GM12878 (cell line): ENCODE results near the gene EFCAB13. TPM values are rescaled to one million over a fixed set of nuclear protein-coding genes. Genes with fewer than 3 reads are reported as not detected.

Experiments
- E4F1 ChIP-seq: fragments of 450-650 bp; IDR thresholded peaks from 2 replicates; pipeline ENCODE4 v1.6.1; 2018; ENCODE audit warnings: borderline replicate concordance, mild to moderate bottlenecking; ENCODE audit not compliant: partially characterized antibody
- IRF3 ChIP-seq: fragments of 450-650 bp; IDR thresholded peaks from 2 replicates; pipeline ENCODE4 v1.6.1; 2014; ENCODE audit warnings: mild to moderate bottlenecking
- POU2F2 ChIP-seq: IDR thresholded peaks from 3 replicates; pipeline ENCODE4 v1.6.1; 2011; ENCODE audit warnings: low read depth, mild to moderate bottlenecking, low read length, borderline replicate concordance
- RB1 ChIP-seq: fragments of 450-650 bp; formaldehyde crosslinking; IDR thresholded peaks from 2 replicates; pipeline ENCODE4 v1.6.1; 2017; ENCODE audit warnings: mild to moderate bottlenecking, borderline replicate concordance
- WRNIP1 ChIP-seq: IDR thresholded peaks from 2 replicates; pipeline ENCODE4 v1.6.1; 2011; ENCODE audit warnings: low read depth, low read length, improper control_type of control experiment, borderline replicate concordance
- polyA plus RNA-seq, 11 experiments: library from polyadenylated mRNA; depleted of rRNA in 4 of 11; unstranded in 6 of 11; stranded (reverse) in 5 of 11; fragments of >200 nt; fragmentation: Nextera tagmentation in 4 of 11; fragmentation: Illumina TruSeq in 1 of 11; extraction: Ambion mirVana in 4 of 11; extraction: Trizol in 1 of 11; gene quantifications; 1 replicate in 1 of 11; 2 replicates in 10 of 11; pipeline versions ENCODE4 v1.2.1 to v1.2.3, GENCODE V29; 2011 to 2016; ENCODE audit warnings: inconsistent platforms in 2 of 11, missing spikeins in 2 of 11, low read depth in 1 of 11
- total RNA-seq, 4 experiments: library from RNA; depleted of rRNA in 3 of 4; stranded (reverse); fragments of >200 nt in 3 of 4; fragmentation: Illumina TruSeq in 1 of 4; extraction: Trizol in 1 of 4; gene quantifications; 2 replicates each; pipeline versions ENCODE4 v1.2.1 to v1.2.3, GENCODE V29; 2013 to 2021
- TF ChIP-seq, protein P1 (sequence below): fragments of 450-650 bp; IDR thresholded peaks from 2 replicates; pipeline ENCODE4 v1.6.1; 2017; ENCODE audit warnings: mild to moderate bottlenecking, moderate library complexity

The EFCAB13 gene
- total and polyA plus RNA-seq, 10 of the 15 experiments (the other 5 are each of a cell fraction or from before 2014, with no cell fraction given), result 0.90 to 8.7 (median 5.0) TPM

DNA sequence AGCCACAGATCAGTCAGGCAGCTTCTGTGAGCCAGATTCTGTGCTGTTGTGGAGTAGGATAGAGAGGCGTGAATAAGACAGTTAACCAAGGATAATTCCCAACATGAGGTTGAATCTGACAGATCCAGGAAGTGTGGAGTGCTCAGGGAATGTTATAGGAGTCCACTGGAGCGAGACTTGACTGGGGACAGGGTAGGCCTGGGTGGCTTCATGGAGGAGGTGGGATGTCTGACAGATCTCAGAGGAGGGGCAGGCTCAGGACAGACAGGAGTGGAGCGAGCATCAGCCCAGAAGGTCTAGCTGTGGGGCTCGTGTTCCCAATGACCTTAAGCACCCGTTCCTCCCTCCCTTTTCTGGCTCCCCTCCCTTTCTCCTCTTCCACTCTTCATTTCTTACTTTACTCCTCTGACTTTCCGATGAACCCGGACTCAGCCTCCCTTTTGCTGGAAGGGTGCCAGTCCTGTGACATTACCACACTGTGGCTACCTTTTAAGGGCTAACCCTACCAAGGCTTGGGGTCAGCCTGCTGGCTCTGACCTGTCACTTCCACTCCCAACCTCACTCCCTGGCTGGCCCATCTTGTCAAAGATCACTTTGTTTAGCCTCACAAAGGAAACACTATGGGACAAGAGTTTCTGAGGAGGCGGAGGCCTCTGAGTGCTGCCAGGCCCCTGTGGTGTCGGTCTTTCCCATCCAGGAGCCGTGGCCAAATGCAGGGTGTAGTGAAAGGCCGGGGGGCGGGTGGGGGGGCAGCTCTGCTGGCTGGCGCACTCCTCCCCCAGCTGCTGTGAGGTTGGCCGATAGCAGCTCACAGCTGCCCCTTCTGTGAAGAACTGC lies 28.5 kb upstream of the EFCAB13 start (continued):
- TF ChIP-seq, protein P1, sequence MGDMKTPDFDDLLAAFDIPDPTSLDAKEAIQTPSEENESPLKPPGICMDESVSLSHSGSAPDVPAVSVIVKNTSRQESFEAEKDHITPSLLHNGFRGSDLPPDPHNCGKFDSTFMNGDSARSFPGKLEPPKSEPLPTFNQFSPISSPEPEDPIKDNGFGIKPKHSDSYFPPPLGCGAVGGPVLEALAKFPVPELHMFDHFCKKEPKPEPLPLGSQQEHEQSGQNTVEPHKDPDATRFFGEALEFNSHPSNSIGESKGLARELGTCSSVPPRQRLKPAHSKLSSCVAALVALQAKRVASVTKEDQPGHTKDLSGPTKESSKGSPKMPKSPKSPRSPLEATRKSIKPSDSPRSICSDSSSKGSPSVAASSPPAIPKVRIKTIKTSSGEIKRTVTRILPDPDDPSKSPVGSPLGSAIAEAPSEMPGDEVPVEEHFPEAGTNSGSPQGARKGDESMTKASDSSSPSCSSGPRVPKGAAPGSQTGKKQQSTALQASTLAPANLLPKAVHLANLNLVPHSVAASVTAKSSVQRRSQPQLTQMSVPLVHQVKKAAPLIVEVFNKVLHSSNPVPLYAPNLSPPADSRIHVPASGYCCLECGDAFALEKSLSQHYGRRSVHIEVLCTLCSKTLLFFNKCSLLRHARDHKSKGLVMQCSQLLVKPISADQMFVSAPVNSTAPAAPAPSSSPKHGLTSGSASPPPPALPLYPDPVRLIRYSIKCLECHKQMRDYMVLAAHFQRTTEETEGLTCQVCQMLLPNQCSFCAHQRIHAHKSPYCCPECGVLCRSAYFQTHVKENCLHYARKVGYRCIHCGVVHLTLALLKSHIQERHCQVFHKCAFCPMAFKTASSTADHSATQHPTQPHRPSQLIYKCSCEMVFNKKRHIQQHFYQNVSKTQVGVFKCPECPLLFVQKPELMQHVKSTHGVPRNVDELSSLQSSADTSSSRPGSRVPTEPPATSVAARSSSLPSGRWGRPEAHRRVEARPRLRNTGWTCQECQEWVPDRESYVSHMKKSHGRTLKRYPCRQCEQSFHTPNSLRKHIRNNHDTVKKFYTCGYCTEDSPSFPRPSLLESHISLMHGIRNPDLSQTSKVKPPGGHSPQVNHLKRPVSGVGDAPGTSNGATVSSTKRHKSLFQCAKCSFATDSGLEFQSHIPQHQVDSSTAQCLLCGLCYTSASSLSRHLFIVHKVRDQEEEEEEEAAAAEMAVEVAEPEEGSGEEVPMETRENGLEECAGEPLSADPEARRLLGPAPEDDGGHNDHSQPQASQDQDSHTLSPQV, result no peak
- TF ChIP-seq E4F1, result no peak
- no peak for TF ChIP-seq IRF3
- no peak for TF ChIP-seq RB1
- TF ChIP-seq POU2F2, result no peak
- TF ChIP-seq WRNIP1, result no peak
